ENCODE results near the gene LHFPL6.
A peak's percentile ranks its signal among the peaks of the same experiment; 100 is the strongest.

Gene LHFPL6

DNA sequence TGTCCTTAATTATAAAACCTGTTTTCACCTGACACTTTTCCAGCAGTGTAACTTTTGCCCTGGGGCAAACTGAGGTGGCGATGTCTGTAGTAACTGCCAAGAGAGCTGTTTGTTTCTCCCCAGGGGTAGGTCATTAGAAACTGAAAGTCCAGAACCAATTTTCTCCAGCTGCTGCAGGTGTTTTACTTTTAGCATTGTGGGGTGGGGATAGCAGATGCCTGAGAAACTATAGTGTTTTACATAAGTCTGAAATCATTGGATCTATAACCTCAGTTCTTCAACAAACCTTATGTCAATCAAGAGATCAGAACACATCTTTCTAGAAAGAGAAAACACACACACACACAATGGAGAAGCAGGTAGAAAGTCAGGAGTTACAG lies 92.7 kb downstream of the LHFPL6 start:
- peak; percentile 86 for DNase-seq (ENCODE audit: low spot score)

DNA sequence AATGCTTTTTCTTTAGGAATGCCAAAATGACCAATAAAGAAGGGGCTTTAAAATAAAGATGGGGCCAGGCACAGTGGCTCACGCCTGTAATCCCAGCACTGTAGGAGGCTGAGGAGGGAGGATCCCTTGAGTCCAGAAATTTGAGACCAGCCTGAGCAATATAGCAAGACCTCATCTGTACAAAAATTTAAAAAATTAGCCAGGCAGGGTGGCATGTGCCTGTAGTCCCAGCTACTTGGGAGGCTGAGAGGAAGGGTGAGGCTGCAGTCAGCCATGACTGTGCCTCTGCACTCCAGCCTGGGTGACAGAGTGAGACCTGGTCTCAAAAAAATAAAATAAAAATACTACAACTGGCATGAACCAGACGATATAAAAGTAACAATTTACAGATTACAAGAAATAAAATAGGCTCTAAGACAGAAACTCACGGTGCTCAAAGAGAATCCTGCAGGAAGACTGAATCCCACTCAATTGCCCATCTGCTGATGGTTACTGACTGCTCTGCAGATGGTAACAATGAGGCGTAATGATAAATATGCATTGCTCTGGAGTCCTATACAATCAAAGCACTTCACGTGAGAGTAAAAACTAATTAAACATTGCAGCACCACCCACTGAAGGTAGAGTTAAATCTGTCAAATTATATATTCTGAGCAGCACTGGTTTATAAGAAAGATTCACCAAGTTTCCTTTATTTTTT lies 93.2 kb downstream of the LHFPL6 start:
- DNase-seq (ENCODE audit: low spot score) = peak; percentile 18

- peak; percentile 40 for DNase-seq (ENCODE audit: low spot score)
Measured at GRCh38 chr13:39506559-39507390, 96.2 kb downstream of the LHFPL6 start.

DNA sequence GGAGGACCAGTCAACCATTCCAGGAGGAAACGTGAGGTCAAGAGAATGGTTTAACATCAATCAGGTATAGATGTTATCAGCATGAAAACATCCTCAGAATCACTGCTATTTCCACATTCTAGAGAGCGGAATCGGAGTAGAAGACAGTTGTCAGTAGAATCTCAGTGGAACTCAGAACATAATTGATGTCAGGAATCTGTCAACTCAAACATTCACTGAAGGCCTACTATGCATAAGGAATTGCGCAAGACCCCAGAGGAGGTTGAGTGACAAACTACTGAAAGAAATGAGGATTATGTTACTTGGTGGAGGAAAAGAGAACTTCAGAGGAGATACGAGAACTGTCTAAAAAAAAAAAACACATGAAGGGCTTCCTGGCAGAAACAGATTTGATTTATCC lies 97.8 kb downstream of the LHFPL6 start:
- DNase-seq (ENCODE audit: low spot score) = no peak

- DNase-seq (ENCODE audit: low spot score) = no peak
Measured at GRCh38 chr13:39503048-39503447, 99.9 kb downstream of the LHFPL6 start.

DNA sequence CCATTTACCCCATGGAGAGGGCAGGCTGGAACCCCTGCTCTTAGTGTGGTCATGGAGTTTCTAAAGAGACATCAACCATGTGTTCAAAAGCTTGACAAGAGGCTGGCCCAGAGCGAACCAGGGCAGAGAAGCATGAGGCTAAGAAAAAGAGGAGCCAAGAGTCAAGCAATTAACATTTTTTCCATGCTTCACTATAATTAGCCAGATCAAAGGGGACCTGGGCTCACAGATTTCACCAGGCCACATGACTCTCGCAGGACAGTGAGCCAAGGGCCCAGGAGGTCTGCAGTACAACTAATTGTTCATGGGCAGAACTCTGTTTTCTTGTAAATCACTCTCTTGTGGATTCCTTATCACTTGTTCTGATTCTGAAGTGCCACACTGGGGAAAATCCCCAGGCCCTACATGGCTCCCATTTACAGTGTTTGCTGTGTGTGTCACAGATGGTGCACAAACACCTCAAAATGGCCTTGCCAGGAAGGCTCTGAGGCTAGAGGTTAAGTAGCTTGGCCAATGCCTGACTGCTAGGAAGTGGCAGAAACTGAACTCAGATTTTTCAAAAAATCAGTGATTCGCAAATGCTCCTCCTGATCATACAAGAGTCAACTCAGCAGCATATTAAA lies 101.2 kb downstream of the LHFPL6 start:
- DNase-seq (ENCODE audit: low spot score) = no peak

DNA sequence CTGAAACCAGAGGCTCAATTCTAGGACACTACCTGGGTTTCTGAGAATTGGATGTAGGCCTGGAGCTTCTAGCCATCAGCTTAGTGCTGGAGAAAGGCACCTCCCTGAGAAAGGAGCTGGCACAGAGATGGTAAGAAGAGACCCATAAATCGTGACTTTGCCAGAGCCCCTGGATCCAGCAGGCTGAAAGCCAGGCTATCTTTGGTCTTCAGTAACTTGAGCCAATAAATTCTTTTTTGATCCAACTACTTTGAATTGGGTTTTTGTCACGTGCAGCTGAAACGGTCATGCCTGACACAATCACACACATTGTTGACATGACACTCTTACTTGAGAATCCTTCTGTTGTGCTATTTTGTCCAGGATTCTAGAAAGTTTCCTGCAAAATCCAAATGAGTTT lies 103.4 kb downstream of the LHFPL6 start:
- DNase-seq (ENCODE audit: low spot score) = no peak

DNA sequence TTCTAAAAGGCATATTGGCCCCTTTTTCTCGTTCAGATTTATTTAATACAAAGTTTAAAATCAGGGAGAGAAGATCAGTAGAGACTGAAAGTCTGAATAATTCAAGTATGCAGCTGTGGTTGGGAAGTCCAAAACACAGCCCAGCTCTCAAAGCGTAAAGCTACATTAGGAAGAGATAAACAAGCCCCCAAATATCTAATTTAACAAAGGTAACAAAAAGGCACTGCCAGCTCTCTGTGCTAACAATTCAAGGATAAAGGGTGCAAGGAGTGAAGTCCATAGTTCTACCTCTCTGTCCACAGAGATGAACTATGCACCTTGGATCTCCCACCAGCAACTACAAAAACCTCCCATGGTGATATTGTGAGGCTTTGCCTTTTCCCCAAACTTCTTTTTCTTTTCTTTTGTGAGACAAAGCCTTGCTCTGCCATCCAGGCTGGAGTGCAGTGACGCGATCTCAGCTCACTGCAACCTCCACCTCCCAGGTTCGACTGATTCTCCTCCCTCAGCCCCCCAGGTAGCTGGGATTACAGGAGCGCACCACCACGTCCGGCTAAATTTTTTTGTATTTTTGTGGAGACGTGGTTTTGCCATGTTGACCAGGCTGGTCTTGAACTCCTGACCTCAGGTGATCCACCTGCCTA lies 104.4 kb downstream of the LHFPL6 start:
- DNase-seq (ENCODE audit: low spot score) = no peak

- DNase-seq (ENCODE audit: low spot score) = no peak
Measured at GRCh38 chr13:39496506-39496905, 106.5 kb downstream of the LHFPL6 start.

GRCh38 chr13:39494633-39495032 lies 108.4 kb downstream of the LHFPL6 start:
- no peak for DNase-seq (ENCODE audit: low spot score)

GRCh38 chr13:39494006-39494405 lies 109.0 kb downstream of the LHFPL6 start:
- no peak for DNase-seq (ENCODE audit: low spot score)

DNA sequence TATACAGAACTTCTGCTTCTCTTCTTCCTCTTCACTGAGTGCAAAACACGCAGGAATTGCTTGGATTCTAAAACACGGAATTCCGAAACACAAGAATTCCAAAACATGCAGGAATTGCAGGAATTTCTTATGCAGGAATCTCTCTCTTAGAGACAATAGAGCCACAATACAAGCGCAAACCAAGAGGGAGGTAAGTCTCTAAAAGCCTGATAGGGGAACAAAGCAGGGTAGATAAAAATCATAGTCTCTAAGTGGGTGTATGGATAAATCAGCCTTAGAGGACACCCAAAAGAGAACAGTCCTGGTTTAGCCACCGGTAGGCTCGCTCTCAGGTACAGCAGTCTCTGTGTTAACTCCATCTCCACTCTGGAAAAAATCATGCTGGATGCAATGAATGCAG lies 112.9 kb downstream of the LHFPL6 start:
- DNase-seq (ENCODE audit: low spot score) = no peak

- DNase-seq (ENCODE audit: low spot score) = no peak
Measured at GRCh38 chr13:39486758-39487157, 116.2 kb downstream of the LHFPL6 start.

DNA sequence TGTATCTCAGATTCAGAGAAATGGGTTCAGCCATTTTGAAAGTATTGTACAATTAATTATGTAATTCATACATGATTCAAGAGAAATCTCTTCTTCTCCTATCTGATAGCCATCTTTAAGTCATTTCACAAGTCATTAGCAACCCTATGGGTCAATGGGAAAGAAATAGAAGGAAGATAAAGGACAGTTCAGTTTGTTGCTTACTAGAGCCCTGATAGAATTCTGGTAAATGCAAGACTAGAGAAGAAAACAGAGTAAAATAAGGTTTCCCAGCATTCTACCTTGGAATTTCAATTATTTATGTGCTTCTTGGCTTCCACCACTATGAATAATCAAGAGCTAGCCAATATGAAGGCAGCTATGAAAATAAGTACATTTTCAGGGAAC lies 117.7 kb downstream of the LHFPL6 start:
- no peak for DNase-seq (ENCODE audit: low spot score)

GRCh38 chr13:39484506-39485313 lies 118.3 kb downstream of the LHFPL6 start:
- DNase-seq (ENCODE audit: low spot score) = no peak

- no peak for DNase-seq (ENCODE audit: low spot score)
Measured at GRCh38 chr13:39483326-39483725, 119.7 kb downstream of the LHFPL6 start.

- DNase-seq (ENCODE audit: low spot score) = no peak
Measured at GRCh38 chr13:39481491-39481890, 121.5 kb downstream of the LHFPL6 start.

- DNase-seq (ENCODE audit: low spot score) = no peak
Measured at GRCh38 chr13:39474600-39474999, 128.4 kb downstream of the LHFPL6 start.

GRCh38 chr13:39469676-39470075 lies 133.3 kb downstream of the LHFPL6 start:
- DNase-seq (ENCODE audit: low spot score) = no peak

DNA sequence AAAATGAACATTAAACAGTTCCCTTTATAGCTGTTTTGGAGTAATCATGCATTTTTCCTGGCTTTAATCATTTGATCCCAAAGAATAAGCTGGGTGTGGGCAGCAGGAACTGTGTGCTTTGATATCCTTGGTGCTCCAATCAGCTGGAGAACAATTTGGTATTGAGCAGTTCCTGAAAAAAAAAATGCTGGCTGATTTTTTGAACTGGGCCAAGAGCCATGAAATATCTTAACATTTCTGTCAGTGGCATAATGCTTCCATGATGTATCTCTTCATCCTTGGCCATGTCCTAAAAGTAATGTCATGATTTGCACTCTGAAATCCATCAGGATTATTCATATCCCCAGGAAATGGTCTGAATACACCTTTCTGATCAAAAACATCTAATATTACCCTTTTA lies 134.7 kb downstream of the LHFPL6 start:
- no peak for DNase-seq (ENCODE audit: low spot score)

DNA sequence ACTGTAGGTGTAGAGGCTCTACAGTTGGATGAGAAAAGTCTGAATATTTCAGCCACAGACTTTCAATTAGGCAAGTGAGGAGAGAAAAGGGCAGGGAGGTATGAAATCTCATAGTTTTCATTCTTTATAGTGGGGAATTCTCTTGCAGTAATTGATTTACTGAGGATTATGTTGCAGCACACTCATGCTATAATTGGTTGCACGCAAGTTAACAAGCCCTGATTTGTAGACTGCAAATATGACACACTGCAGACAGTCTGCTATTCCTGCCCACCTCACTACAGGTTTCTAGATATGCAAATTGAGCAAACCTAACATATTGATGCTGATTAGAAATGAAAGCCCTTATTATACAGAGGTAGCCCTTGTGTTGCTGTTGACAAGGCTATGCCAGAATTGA lies 139.4 kb downstream of the LHFPL6 start:
- no peak for DNase-seq (ENCODE audit: low spot score)

- DNase-seq (ENCODE audit: low spot score) = no peak
Measured at GRCh38 chr13:39462906-39463305, 140.1 kb downstream of the LHFPL6 start.
